ENCODE results near the gene IGF2BP2.

DNA sequence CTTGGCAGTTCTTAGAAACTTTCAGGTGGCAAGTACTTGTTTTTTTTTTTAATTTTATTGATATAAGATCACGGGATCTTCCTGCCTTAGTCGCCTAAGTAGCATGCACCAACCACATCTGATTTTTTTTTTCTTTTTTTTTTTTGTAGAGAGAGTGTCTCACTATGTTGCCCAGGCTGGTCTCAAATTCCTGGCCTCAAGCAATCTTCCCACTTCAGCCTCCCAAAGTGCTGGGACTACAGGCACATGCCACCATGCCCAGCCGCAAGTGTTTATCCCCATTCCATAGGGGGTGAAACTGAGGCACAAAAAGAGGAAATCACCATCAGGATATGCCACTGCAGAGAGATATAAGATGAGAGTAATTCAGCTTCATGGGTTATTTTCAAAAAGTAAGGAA, 102.9 kb downstream of the IGF2BP2 start:
- TF ChIP-seq ZFP3 (CRISPR knock-in tag; IDR thresholded peaks at IDR 0.05) (no peak), TOX (CRISPR knock-in tag; IDR thresholded peaks at IDR 0.05; ENCODE audit: borderline replicate concordance) (no peak), PATZ1 (CRISPR knock-in tag; IDR thresholded peaks at IDR 0.05; ENCODE audit: borderline replicate concordance) (no peak), GLIS3 (CRISPR knock-in tag; IDR thresholded peaks at IDR 0.05) (no peak), PPARA (CRISPR knock-in tag; IDR thresholded peaks at IDR 0.05; ENCODE audit: borderline replicate concordance) (no peak), ZNF70 (CRISPR knock-in tag; IDR thresholded peaks at IDR 0.05) (no peak), OSR1 (CRISPR knock-in tag; IDR thresholded peaks at IDR 0.05) (no peak)
- TF ChIP-seq, protein P1, sequence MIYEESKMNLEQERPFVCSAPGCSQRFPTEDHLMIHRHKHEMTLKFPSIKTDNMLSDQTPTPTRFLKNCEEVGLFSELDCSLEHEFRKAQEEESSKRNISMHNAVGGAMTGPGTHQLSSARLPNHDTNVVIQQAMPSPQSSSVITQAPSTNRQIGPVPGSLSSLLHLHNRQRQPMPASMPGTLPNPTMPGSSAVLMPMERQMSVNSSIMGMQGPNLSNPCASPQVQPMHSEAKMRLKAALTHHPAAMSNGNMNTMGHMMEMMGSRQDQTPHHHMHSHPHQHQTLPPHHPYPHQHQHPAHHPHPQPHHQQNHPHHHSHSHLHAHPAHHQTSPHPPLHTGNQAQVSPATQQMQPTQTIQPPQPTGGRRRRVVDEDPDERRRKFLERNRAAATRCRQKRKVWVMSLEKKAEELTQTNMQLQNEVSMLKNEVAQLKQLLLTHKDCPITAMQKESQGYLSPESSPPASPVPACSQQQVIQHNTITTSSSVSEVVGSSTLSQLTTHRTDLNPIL (CRISPR knock-in tag; IDR thresholded peaks at IDR 0.05; ENCODE audit: low read depth) = no peak

Measured in SK-N-SH treated with all-trans-retinoic acid at 6 μM for 48 hours (cell line).